OCI-LY3 (cell line): Measurements from ENCODE around the gene C17orf100.

ENCODE experiments used
- CTCF ChIP-seq: fragments of 200-600, 300-600 bp; sonication (generic); IDR thresholded peaks from 2 replicates; pipeline ENCODE4 v1.5.1; 2014; ENCODE audit warnings: antibody characterized with exemption, low read length, low read depth
- EZH2phosphoT487 ChIP-seq: fragments of 200-600 bp; shearing (Covaris generic); IDR thresholded peaks from 2 replicates; pipeline ENCODE4 v1.6.1; 2018; ENCODE audit warnings: antibody characterized with exemption, mixed run types, low read depth

GRCh38 chr17:6654841-6655731 is 3.5 kb downstream of the C17orf100 start:
- TF ChIP-seq CTCF (no peak), EZH2phosphoT487 (no peak)
